Measurements from ENCODE around the gene PTGIS. TPM values are rescaled to one million over a fixed set of nuclear protein-coding genes. Genes with fewer than 3 reads are reported as not detected.
A peak's percentile ranks its signal among the peaks of the same experiment; 100 is the strongest.

PTGIS gene
- total and polyA plus RNA-seq, 5 experiments from 2014 or later, result not detected

GRCh38 chr20:49583343-49583668, 15.4 kb upstream of the PTGIS start:
- no peak for ATAC-seq
- POLR2A ChIA-PET, result no interaction called here
- Mint-ChIP-seq H3K27me3 (peaks cover 1 to 36% (median 13%) of the 10 kb centered on the region in 5 donors), H3K4me1 (peaks cover 0 to 10% (median under 1%) of the 10 kb centered on the region in 4 donors), H3K4me3 (no peak overlapping the region), H3K27ac (no peak overlapping the region), H3K36me3 (peaks cover 0 to 8% (median 0%) of the 10 kb centered on the region in 3 donors), H3K9me3 (peaks cover 0 to 11% (median 5%) of the 10 kb centered on the region in 9 donors)
- DNase-seq, result no peak

- Mint-ChIP-seq H3K4me1 (peaks cover 0 to 10% (median under 1%) of the 10 kb centered on the region in 4 donors), H3K9me3 (peaks cover 0 to 11% (median 5%) of the 10 kb centered on the region in 9 donors), H3K4me3 (no peak overlapping the region), H3K36me3 (peaks cover 0 to 8% (median 0%) of the 10 kb centered on the region in 3 donors), H3K27me3 (peaks cover 1 to 36% (median 13%) of the 10 kb centered on the region in 5 donors), H3K27ac (no peak overlapping the region)
- no peak for ATAC-seq
- DNase-seq, result no peak
- POLR2A ChIA-PET, result no interaction called here
Measured at GRCh38 chr20:49582413-49583334, 14.7 kb upstream of the PTGIS start.

GRCh38 chr20:49581482-49581881, 13.5 kb upstream of the PTGIS start:
- DNase-seq (no peak), ATAC-seq (no peak)
- H3K36me3 Mint-ChIP-seq, result peaks cover 0 to 11% (median 0%) of the 10 kb centered on the region in 3 donors
- H3K27me3 Mint-ChIP-seq, result peaks cover 1 to 36% (median 13%) of the 10 kb centered on the region in 5 donors
- H3K4me1 Mint-ChIP-seq, result peaks cover 0 to 10% (median under 1%) of the 10 kb centered on the region in 4 donors
- H3K27ac Mint-ChIP-seq, result no peak overlapping the region
- H3K9me3 Mint-ChIP-seq, result peaks cover 0 to 13% (median 6%) of the 10 kb centered on the region in 9 donors
- POLR2A ChIA-PET, result no interaction called here
- H3K4me3 Mint-ChIP-seq, result no peak overlapping the region

GRCh38 chr20:49580813-49581174, 12.9 kb upstream of the PTGIS start:
- peaks cover 1 to 34% (median 13%) of the 10 kb centered on the region in 5 donors for H3K27me3 Mint-ChIP-seq
- DNase-seq, result no peak
- peaks cover 0 to 16% (median 7%) of the 10 kb centered on the region in 9 donors for H3K9me3 Mint-ChIP-seq
- H3K27ac Mint-ChIP-seq, result no peak overlapping the region
- H3K36me3 Mint-ChIP-seq, result peaks cover 0 to 17% (median 0%) of the 10 kb centered on the region in 3 donors
- peaks cover 0 to 9% (median under 1%) of the 10 kb centered on the region in 4 donors for H3K4me1 Mint-ChIP-seq
- H3K4me3 Mint-ChIP-seq, result no peak overlapping the region
- ATAC-seq, result no peak
- POLR2A ChIA-PET, result no interaction called here

GRCh38 chr20:49579874-49580812, 12.2 kb upstream of the PTGIS start:
- Mint-ChIP-seq H3K4me3 (no peak overlapping the region), H3K36me3 (peaks cover 0 to 17% (median 0%) of the 10 kb centered on the region in 3 donors), H3K9me3 (peaks cover 0 to 16% (median 7%) of the 10 kb centered on the region in 9 donors), H3K27ac (no peak overlapping the region), H3K27me3 (peaks cover 1 to 28% (median 12%) of the 10 kb centered on the region in 5 donors), H3K4me1 (peaks cover 0 to 5% (median 0%) of the 10 kb centered on the region in 4 donors)
- POLR2A ChIA-PET, result no interaction called here
- ATAC-seq (no peak), DNase-seq (no peak)

GRCh38 chr20:49579195-49579594, 11.3 kb upstream of the PTGIS start:
- Mint-ChIP-seq H3K27me3 (peaks cover 0 to 19% (median 8%) of the 10 kb centered on the region in 5 donors), H3K4me1 (no peaks in the 10 kb centered on the region), H3K9me3 (peaks cover 0 to 16% (median 7%) of the 10 kb centered on the region in 9 donors), H3K27ac (no peak overlapping the region), H3K4me3 (no peak overlapping the region), H3K36me3 (peaks cover 0 to 17% (median 0%) of the 10 kb centered on the region in 3 donors)
- POLR2A ChIA-PET, result no interaction called here
- ATAC-seq (no peak), DNase-seq (no peak)

GRCh38 chr20:49578436-49578835, 10.5 kb upstream of the PTGIS start:
- Mint-ChIP-seq H3K27me3 (peaks cover 0 to 19% (median 7%) of the 10 kb centered on the region in 5 donors), H3K4me1 (no peaks in the 10 kb centered on the region), H3K36me3 (peaks cover 0 to 16% (median 0%) of the 10 kb centered on the region in 3 donors), H3K27ac (no peak overlapping the region), H3K4me3 (no peak overlapping the region), H3K9me3 (peaks cover 0 to 15% (median 6%) of the 10 kb centered on the region in 9 donors)
- no peak for DNase-seq
- POLR2A ChIA-PET, result no interaction called here
- ATAC-seq, result no peak

- Mint-ChIP-seq H3K27ac (no peak overlapping the region), H3K9me3 (peaks cover 0 to 5% (median 0%) of the 10 kb centered on the region in 9 donors), H3K4me1 (peaks cover 0 to 10% (median 5%) of the 10 kb centered on the region in 4 donors), H3K4me3 (no peak overlapping the region), H3K36me3 (peaks cover 0 to 8% (median 0%) of the 10 kb centered on the region in 3 donors), H3K27me3 (peaks cover 3 to 31% (median 14%) of the 10 kb centered on the region in 5 donors)
- POLR2A ChIA-PET, result no interaction called here
- DNase-seq (no peak), ATAC-seq (no peak)
Measured at GRCh38 chr20:49575551-49576060, 7.7 kb upstream of the PTGIS start.

- Mint-ChIP-seq H3K36me3 (peaks cover 0 to 8% (median 0%) of the 10 kb centered on the region in 3 donors), H3K27me3 (peaks cover 16 to 38% (median 27%) of the 10 kb centered on the region in 5 donors), H3K4me3 (no peak overlapping the region), H3K4me1 (peaks cover 0 to 10% (median 8%) of the 10 kb centered on the region in 4 donors), H3K27ac (no peak overlapping the region), H3K9me3 (peaks cover 0 to 5% (median 0%) of the 10 kb centered on the region in 9 donors)
- POLR2A ChIA-PET, result no interaction called here
- no peak for DNase-seq
- ATAC-seq, result no peak
Measured at GRCh38 chr20:49573900-49574416, 6.0 kb upstream of the PTGIS start.

- Mint-ChIP-seq H3K27me3 (peaks cover 21 to 45% (median 35%) of the 10 kb centered on the region in 5 donors), H3K36me3 (peaks cover 0 to 8% (median 0%) of the 10 kb centered on the region in 3 donors), H3K4me3 (peak overlapping the region in 1 of 10 donors; percentile 30), H3K27ac (no peak overlapping the region), H3K4me1 (peaks cover 3 to 18% (median 11%) of the 10 kb centered on the region in 4 donors), H3K9me3 (peaks cover 0 to 5% (median 0%) of the 10 kb centered on the region in 9 donors)
- POLR2A ChIA-PET, result no interaction called here
- no peak for DNase-seq
- ATAC-seq, result no peak
Measured at GRCh38 chr20:49572857-49573256, 4.9 kb upstream of the PTGIS start.

GRCh38 chr20:49571553-49571835, 3.6 kb upstream of the PTGIS start:
- no peak overlapping the region for H3K4me3 Mint-ChIP-seq
- peaks cover 24 to 57% (median 42%) of the 10 kb centered on the region in 5 donors for H3K27me3 Mint-ChIP-seq
- H3K9me3 Mint-ChIP-seq, result peaks cover 0 to 3% (median 0%) of the 10 kb centered on the region in 9 donors

More at GRCh38 chr20:49571553-49571835, 3.6 kb upstream of the PTGIS start:
- peaks cover 3 to 18% (median 12%) of the 10 kb centered on the region in 4 donors for H3K4me1 Mint-ChIP-seq
- POLR2A ChIA-PET, result no interaction called here
- no peak overlapping the region for H3K27ac Mint-ChIP-seq
- peaks cover 0 to 6% (median 0%) of the 10 kb centered on the region in 3 donors for H3K36me3 Mint-ChIP-seq
- ATAC-seq (no peak), DNase-seq (no peak)
